Measurements from ENCODE around the gene TAB2.
A peak's percentile ranks its signal among the peaks of the same experiment; 100 is the strongest.

Gene TAB2

DNA sequence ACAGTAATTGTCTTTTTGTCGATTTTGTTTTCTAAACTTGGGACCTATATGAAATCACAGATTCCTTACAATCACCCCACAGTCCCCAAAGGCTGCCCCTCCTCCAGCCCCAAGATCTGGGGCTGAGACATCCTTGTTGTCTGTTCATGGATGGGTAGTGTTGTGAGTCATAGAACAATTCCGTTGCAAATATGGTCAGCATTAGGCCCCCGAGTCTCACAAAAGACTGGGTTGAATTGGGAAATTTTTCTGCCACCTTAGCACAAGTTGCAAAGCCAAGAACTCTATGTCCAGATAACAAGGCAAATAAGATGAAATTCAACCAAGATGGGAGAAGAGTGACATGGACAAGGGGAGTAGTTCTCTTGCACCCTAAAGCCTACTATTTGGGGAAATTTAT, 10.5 kb upstream of the TAB2 start:
- TF ChIP-seq, protein P1, sequence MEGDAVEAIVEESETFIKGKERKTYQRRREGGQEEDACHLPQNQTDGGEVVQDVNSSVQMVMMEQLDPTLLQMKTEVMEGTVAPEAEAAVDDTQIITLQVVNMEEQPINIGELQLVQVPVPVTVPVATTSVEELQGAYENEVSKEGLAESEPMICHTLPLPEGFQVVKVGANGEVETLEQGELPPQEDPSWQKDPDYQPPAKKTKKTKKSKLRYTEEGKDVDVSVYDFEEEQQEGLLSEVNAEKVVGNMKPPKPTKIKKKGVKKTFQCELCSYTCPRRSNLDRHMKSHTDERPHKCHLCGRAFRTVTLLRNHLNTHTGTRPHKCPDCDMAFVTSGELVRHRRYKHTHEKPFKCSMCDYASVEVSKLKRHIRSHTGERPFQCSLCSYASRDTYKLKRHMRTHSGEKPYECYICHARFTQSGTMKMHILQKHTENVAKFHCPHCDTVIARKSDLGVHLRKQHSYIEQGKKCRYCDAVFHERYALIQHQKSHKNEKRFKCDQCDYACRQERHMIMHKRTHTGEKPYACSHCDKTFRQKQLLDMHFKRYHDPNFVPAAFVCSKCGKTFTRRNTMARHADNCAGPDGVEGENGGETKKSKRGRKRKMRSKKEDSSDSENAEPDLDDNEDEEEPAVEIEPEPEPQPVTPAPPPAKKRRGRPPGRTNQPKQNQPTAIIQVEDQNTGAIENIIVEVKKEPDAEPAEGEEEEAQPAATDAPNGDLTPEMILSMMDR (IDR thresholded peaks at IDR 0.05; ENCODE audit: low read depth, low read length): no peak
- no peak overlapping the region for H3K4me3 ChIP-seq (replicated peaks in 1 of 2; ENCODE audit: low read depth in 2 of 2, low read length in 2 of 2)
- DNase-seq (ENCODE audit: low read depth in 2 of 2): peak; percentile 46 to 82

DNA sequence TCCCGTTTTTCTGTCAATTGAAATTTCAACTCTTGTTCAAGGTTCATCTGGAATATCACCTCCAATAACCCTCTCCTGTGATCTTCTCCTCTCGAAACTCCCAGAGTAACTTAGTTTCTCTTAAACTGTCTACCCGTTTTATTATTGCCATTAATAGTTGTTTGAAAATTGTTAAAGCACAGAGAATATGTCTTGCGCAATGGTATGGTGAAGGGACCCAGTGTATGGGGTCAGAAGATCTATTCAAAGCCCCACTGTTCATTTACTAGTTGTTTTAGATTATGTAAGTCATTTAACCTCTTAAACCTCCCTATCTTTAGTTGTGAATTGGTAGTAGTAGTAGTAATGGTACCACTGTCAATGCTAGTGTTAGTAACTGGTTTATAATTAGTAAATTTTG, 6.2 kb upstream of the TAB2 start:
- TF ChIP-seq, protein P1 (IDR thresholded peaks at IDR 0.05; ENCODE audit: low read depth, low read length): no peak
- DNase-seq (ENCODE audit: low read depth in 2 of 2): no peak
- H3K4me3 ChIP-seq (replicated peaks in 1 of 2; ENCODE audit: low read depth in 2 of 2, low read length in 2 of 2): no peak overlapping the region

DNA sequence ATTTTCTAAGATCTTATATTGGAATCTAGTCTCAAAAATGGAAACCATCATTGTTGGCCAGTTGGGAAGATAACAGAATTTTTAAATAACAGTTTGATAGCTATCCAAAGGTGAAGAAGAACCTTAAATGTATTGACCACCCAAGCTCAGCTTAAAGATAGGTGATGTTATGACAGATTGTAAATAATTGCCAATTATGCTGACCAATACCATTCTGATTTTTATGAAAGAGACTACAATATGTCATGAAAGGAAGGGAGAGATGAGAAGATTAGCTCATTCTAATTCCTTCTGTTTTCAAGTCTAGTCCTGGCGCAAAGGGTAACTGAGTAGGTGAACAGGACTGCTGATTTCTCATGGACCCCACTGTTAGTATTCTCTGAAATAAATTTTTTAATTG, 5.7 kb upstream of the TAB2 start:
- TF ChIP-seq, protein P1 (IDR thresholded peaks at IDR 0.05; ENCODE audit: low read depth, low read length): no peak
- DNase-seq (ENCODE audit: low read depth in 2 of 2): no peak
- H3K4me3 ChIP-seq (replicated peaks in 1 of 2; ENCODE audit: low read depth in 2 of 2, low read length in 2 of 2): no peak overlapping the region

DNA sequence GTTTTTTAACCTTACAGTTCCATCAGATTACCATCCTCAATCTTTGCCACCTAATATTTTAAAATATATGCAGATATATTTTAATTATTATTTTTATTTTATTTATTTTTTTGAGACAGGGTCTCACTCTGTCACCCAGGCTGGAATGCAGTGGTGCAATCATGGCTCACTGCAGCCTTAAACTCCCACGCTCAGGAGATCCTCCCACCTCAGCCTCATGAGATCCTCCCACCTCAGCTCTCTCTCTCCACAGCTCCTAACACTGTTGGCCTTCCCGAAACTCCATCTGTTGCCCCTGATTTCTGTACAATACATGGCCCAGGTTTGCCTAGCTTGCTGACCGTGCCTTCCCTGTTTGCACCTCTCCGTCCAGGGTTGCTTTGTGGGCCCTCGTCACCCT, 4.4 kb upstream of the TAB2 start:
- DNase-seq (ENCODE audit: low read depth in 2 of 2): no peak
- TF ChIP-seq, protein P1 (IDR thresholded peaks at IDR 0.05; ENCODE audit: low read depth, low read length): no peak

DNA sequence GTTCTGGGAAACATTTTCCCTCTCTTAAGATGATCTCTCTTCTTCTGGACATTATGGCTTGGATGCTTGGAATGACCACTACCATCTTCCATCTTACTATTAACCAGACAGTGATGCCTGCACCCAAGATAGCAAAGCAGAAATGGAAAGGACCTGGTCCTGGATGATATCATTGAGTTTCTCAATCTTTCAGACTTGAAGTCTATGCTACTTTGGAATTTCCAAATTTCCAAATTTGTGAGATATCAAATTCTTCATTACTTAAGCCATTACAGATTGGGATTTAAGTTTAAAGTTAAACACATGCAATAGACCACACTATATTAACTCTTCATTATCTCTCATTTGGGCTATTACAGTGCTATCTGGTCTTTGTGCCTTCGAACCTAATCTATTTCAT, 3.7 kb upstream of the TAB2 start:
- no peak for DNase-seq (ENCODE audit: low read depth in 2 of 2)
- no peak overlapping the region for H3K4me3 ChIP-seq (replicated peaks in 1 of 2; ENCODE audit: low read depth in 2 of 2, low read length in 2 of 2)
- TF ChIP-seq, protein P1 (IDR thresholded peaks at IDR 0.05; ENCODE audit: low read depth, low read length): no peak

More for the DNA sequence above, 4.4 kb upstream of the TAB2 start:
- H3K4me3 ChIP-seq (replicated peaks in 1 of 2; ENCODE audit: low read depth in 2 of 2, low read length in 2 of 2): no peak overlapping the region

DNA sequence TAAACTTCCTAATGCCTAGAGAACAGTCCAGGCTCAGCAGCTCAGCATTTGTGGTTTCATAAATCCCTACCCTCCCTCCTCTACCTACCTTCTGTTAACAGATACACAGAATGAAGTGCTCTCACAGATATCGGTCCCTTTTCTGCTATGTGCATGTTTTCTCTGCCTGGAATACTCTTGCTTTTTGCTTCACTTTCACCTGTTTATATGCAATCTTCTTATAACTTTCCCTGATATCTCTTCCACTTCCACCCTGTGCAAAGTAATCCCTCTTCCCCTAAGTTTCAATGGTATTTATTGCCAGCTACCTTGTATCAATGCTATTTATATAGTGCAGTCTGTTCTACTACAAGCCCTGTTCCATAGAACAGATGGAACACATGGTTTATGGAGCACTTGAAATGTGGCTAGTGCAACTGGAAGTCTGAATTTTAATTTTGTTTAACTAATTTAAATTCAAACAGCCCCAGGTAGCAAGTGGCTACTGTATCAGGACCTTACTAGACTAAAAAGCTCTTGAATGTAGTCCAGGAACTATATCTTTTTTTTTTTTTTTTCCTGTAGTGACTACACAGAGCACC, 3.1 kb upstream of the TAB2 start:
- TF ChIP-seq, protein P1 (IDR thresholded peaks at IDR 0.05; ENCODE audit: low read depth, low read length): no peak
- DNase-seq (ENCODE audit: low read depth in 2 of 2): no peak
- H3K4me3 ChIP-seq (replicated peaks in 1 of 2; ENCODE audit: low read depth in 2 of 2, low read length in 2 of 2): no peak overlapping the region
